Endothelial cell of umbilical vein (primary cell): ENCODE results near the gene ZMAT5. TPM values are rescaled to one million over a fixed set of nuclear protein-coding genes. Genes with fewer than 3 reads are reported as not detected.

ENCODE experiments used
- BruUV-seq: library from RNA; stranded (reverse); fragments of 400-500 nt; replicated peaks from 2 replicates; lab custom pipeline; 2021; lab: Mats Ljungman, UMichigan
- CTCF ChIA-PET: fragments of 300-600, 350-600 bp; sonication (Branson Sonifier 250); formaldehyde crosslinking; loops from one replicate; lab custom pipeline; 2021; ENCODE audit warnings: antibody characterized with exemption, inconsistent platforms; lab: Charles Lee
- POLR2A ChIA-PET: fragments of 300-600, 350-600 bp; sonication (Branson Sonifier 250); formaldehyde crosslinking; loops from one replicate; lab custom pipeline; 2021; ENCODE audit warnings: antibody characterized with exemption, inconsistent platforms; lab: Charles Lee
- DNase-seq: peaks from one replicate; pipeline ENCODE4 v3.0.0-alpha.2; 2011; ENCODE audit warnings: low read depth, low spot score
- FAIRE-seq: peaks from 2 replicates; lab custom pipeline; 2011; peaks lifted over from hg19 to GRCh38; lab: Jason Lieb, UNC
- H2AFZ ChIP-seq: 2 replicates; pipeline ENCODE4 v1.6.0; 2012; ENCODE audit warnings: low read depth, low read length, control low read depth, inconsistent platforms
- H3K27ac ChIP-seq: 2 replicates; pipeline ENCODE4 v1.5.1; 2011; ENCODE audit warnings: low read depth, mild to moderate bottlenecking, control low read depth, low read length, moderate library complexity; ENCODE audit not compliant: insufficient read depth
- H3K27me3 ChIP-seq, 2 experiments: 2 replicates each; pipeline versions ENCODE4 v1.6.0 to v1.6.1; 2011; ENCODE audit warnings: low read length in 2 of 2, mixed read lengths in 1 of 2; ENCODE audit not compliant: control insufficient read depth in 2 of 2, insufficient read depth in 2 of 2
- H3K36me3 ChIP-seq, 2 experiments: 2 replicates in 1 of 2; 3 replicates in 1 of 2; pipeline ENCODE4 v1.5.1; 2011; ENCODE audit warnings: low read length in 2 of 2, mild to moderate bottlenecking in 1 of 2, moderate library complexity in 1 of 2; ENCODE audit not compliant: control insufficient read depth in 2 of 2, insufficient read depth in 2 of 2; ENCODE audit errors: extremely low read depth in 1 of 2
- H3K4me1 ChIP-seq: 3 replicates; pipeline ENCODE4 v1.5.1; 2011; ENCODE audit warnings: mild to moderate bottlenecking, low read length; ENCODE audit not compliant: control insufficient read depth, insufficient read depth; ENCODE audit errors: extremely low read depth
- H3K4me2 ChIP-seq: 2 replicates; pipeline ENCODE4 v1.6.1; 2011; ENCODE audit warnings: low read length, control low read depth, mixed read lengths; ENCODE audit not compliant: insufficient read depth
- H3K4me3 ChIP-seq, 3 experiments: fragments of 200-600 bp in 1 of 3; sonication (generic), shearing (Covaris generic) in 1 of 3; replicated peaks in 1 of 3; 2 replicates each; pipeline ENCODE4 v1.5.1; 2011 to 2016; ENCODE audit warnings: control low read depth in 3 of 3, low read length in 3 of 3, mild to moderate bottlenecking in 2 of 3, inconsistent platforms in 1 of 3, low read depth in 1 of 3, moderate library complexity in 1 of 3; ENCODE audit not compliant: insufficient read depth in 1 of 3
- H3K79me2 ChIP-seq: 2 replicates; pipeline ENCODE4 v1.6.0; 2012; ENCODE audit warnings: low read length, inconsistent platforms; ENCODE audit not compliant: control insufficient read depth, insufficient read depth
- H3K9ac ChIP-seq: replicated peaks from 2 replicates; pipeline ENCODE3; 2011; ENCODE audit warnings: low read length, control low read depth; ENCODE audit not compliant: insufficient read depth; ENCODE audit errors: extremely low read depth
- H3K9me1 ChIP-seq: replicated peaks from 3 replicates; pipeline ENCODE4 v1.6.0; 2011; ENCODE audit warnings: mild to moderate bottlenecking, low read length; ENCODE audit not compliant: control insufficient read depth, insufficient read depth; ENCODE audit errors: extremely low read depth
- H3K9me3 ChIP-seq: replicated peaks from 2 replicates; pipeline ENCODE4 v1.5.1; 2012; ENCODE audit warnings: low read length, inconsistent platforms; ENCODE audit not compliant: control insufficient read depth, insufficient read depth
- H4K20me1 ChIP-seq: replicated peaks from 2 replicates; pipeline ENCODE3; 2011; ENCODE audit warnings: mild to moderate bottlenecking, low read length; ENCODE audit not compliant: control insufficient read depth, insufficient read depth; ENCODE audit errors: extremely low read depth
- CTCF ChIP-seq, 2 donors: IDR thresholded peaks; 1 replicate in 1 of 2; 2 replicates in 1 of 2; pipeline ENCODE4 v1.5.1; 2011; ENCODE audit warnings: low read length in 2 of 2, mild to moderate bottlenecking in 2 of 2, moderate library complexity in 2 of 2, control low read depth in 1 of 2, inconsistent platforms in 1 of 2, low read depth in 1 of 2; ENCODE audit not compliant: insufficient read depth in 1 of 2; ENCODE audit errors: extremely low read depth in 1 of 2
- EZH2 ChIP-seq: IDR thresholded peaks from 2 replicates; pipeline ENCODE4 v1.6.1; 2012; ENCODE audit warnings: borderline replicate concordance, low read depth, mild to moderate bottlenecking, moderate library complexity, low read length, inconsistent platforms; ENCODE audit not compliant: severe bottlenecking
- FOS ChIP-seq: IDR thresholded peaks from 2 replicates; pipeline ENCODE4 v1.6.1; 2011; ENCODE audit warnings: mild to moderate bottlenecking, low read length, moderate library complexity, borderline replicate concordance; ENCODE audit not compliant: insufficient read depth
- GATA2 ChIP-seq: IDR thresholded peaks from 2 replicates; pipeline ENCODE4 v1.7.0; 2011; ENCODE audit warnings: low read depth, mild to moderate bottlenecking, moderate library complexity, mixed read lengths, low read length; ENCODE audit not compliant: insufficient read length, insufficient read depth
- JUN ChIP-seq: IDR thresholded peaks from 2 replicates; pipeline ENCODE4 v1.6.1; 2011; ENCODE audit warnings: borderline replicate concordance, low read depth; ENCODE audit not compliant: insufficient read length, insufficient read depth
- MYC ChIP-seq: IDR thresholded peaks from one replicate; pipeline ENCODE4 v1.6.1; 2011; ENCODE audit warnings: mild to moderate bottlenecking, low read depth, low read length
- POLR2A ChIP-seq: IDR thresholded peaks from 2 replicates; pipeline ENCODE4 v1.6.1; 2012; ENCODE audit warnings: low read depth, mild to moderate bottlenecking, control low read depth, low read length
- POLR2AphosphoS5 ChIP-seq: IDR thresholded peaks from 2 replicates; pipeline ENCODE4 v1.6.1; 2012; ENCODE audit warnings: low read depth, mild to moderate bottlenecking, control low read depth, low read length, moderate library complexity; ENCODE audit not compliant: insufficient read depth
- dilution Hi-C: fragments of 300-500 bp; cut with MboI; formaldehyde crosslinking; loops from one replicate; pipeline ENCODE4 v1.15.0; 2019; ENCODE audit warnings: low sequenced_read_pairs; ENCODE audit not compliant: extremely low pct_ligation_motif_present
- intact Hi-C: fragments of 100-400 bp; cut with micrococcal nuclease; formaldehyde crosslinking; loops from one replicate; pipeline ENCODE4 v1.10.0; 2022
- polyA plus RNA-seq, 4 experiments: library from polyadenylated mRNA; depleted of rRNA in 3 of 4; stranded (reverse) in 3 of 4; unstranded in 1 of 4; fragments of >200 nt; gene quantifications; 2 replicates each; pipeline versions ENCODE4 v1.2.1 to v1.2.3, GENCODE V29; 2011 to 2012; ENCODE audit warnings: missing spikeins in 1 of 4
- total RNA-seq: library from RNA; stranded (reverse); gene quantifications from 2 replicates; pipeline ENCODE4 v1.2.3, GENCODE V29; 2021
- TF ChIP-seq, protein P1 (sequence below): IDR thresholded peaks from 2 replicates; pipeline ENCODE4 v1.6.1; 2011; ENCODE audit not compliant: insufficient read depth, insufficient read length

ZMAT5 gene
- total and polyA plus RNA-seq, 2 donors (not counting 3 experiments of a cell fraction or from before 2014, with no cell fraction given): 24.9 to 43.6 TPM

- Histone ChIP-seq H4K20me1 (no peaks in the 10 kb centered on the region), H3K36me3 (peaks cover 0 to 2% of the 10 kb centered on the region in 2 experiments), H3K4me1 (no peaks in the 10 kb centered on the region), H3K9ac (no peak overlapping the region), H2AFZ (no peak overlapping the region), H3K9me3 (no peaks in the 10 kb centered on the region), H3K4me2 (no peak overlapping the region), H3K9me1 (no peaks in the 10 kb centered on the region), H3K27ac (no peak overlapping the region), H3K27me3 (no peaks in the 10 kb centered on the region), H3K79me2 (no peaks in the 10 kb centered on the region), H3K4me3 (no peak overlapping the region)
- FAIRE-seq: no peak
- dilution Hi-C loops: no loop called here
- POLR2A ChIA-PET: no interaction called here
- CTCF ChIA-PET: interaction anchor here (1.3 kb wide), 2 partner anchors 11 to 17 kb away, joined by 3 to 4 read pairs; no protein-coding TSS in a partner anchor
- intact Hi-C loops: no loop called here
- BruUV-seq: no TSS peak
- DNase-seq: no peak
- TF ChIP-seq POLR2AphosphoS5 (no peak), FOS (no peak), GATA2 (no peak), EZH2 (no peak), POLR2A (no peak), CTCF (IDR thresholded peaks at IDR 0.05; ENCODE audit: extremely low read depth in 1 of 2, insufficient read depth in 1 of 2, low read depth in 1 of 2, low read length in 2 of 2) (no peak), JUN (no peak), MYC (no peak)
- TF ChIP-seq, protein P1, sequence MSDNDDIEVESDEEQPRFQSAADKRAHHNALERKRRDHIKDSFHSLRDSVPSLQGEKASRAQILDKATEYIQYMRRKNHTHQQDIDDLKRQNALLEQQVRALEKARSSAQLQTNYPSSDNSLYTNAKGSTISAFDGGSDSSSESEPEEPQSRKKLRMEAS: no peak
Observed at GRCh38 chr22:29733362-29734201, 33.2 kb downstream of the ZMAT5 start.
